K562 (cell line): ENCODE data around the gene XBP1. TPM values are rescaled to one million over a fixed set of nuclear protein-coding genes. Genes with fewer than 3 reads are reported as not detected.

Source experiments
- ARHGAP35 ChIP-seq: fragments of 450-650 bp; IDR thresholded peaks from 2 replicates; pipeline ENCODE4 v1.6.1; 2018; ENCODE audit not compliant: partially characterized antibody
- ARNT ChIP-seq, 2 experiments: fragments of 450-650 bp; IDR thresholded peaks; 2 replicates each; pipeline ENCODE4 v1.6.1; 2016; ENCODE audit warnings: mild to moderate bottlenecking in 1 of 2
- CEBPG ChIP-seq, 3 experiments: fragments of 200-800 bp in 1 of 3; sonication (Bioruptor generic) in 1 of 3; sonication (generic) in 1 of 3; formaldehyde crosslinking in 1 of 3; IDR thresholded peaks in 2 of 3; conservative IDR thresholded peaks in 1 of 3; 2 replicates each; pipeline versions ENCODE4 v1.6.1 to v1.8.0; 2016 to 2022; ENCODE audit warnings: missing compliant biosample characterization in 2 of 3, missing genetic modification characterization in 2 of 3, mild to moderate bottlenecking in 1 of 3, missing genetic modification reagents in 1 of 3
- CTBP1 ChIP-seq: fragments of 450-650 bp; IDR thresholded peaks from 2 replicates; pipeline ENCODE4 v1.6.1; 2016; ENCODE audit warnings: borderline replicate concordance
- ERF ChIP-seq: fragments of 450-650 bp; formaldehyde crosslinking; IDR thresholded peaks from 2 replicates; pipeline ENCODE4 v1.4.0; 2020; ENCODE audit warnings: mild to moderate bottlenecking, mixed read lengths
- GABPB1 ChIP-seq: sonication (generic); formaldehyde crosslinking; IDR thresholded peaks from 2 replicates; pipeline ENCODE4 v1.8.0; 2022; ENCODE audit warnings: mild to moderate bottlenecking, missing genetic modification reagents
- KAT7 ChIP-seq: sonication (generic); formaldehyde crosslinking; IDR thresholded peaks from 2 replicates; pipeline ENCODE4 v1.8.0; 2022; ENCODE audit warnings: missing genetic modification reagents, mild to moderate bottlenecking, borderline replicate concordance
- NCOA1 ChIP-seq: fragments of 450-650 bp; IDR thresholded peaks from 2 replicates; pipeline ENCODE4 v1.6.1; 2016; ENCODE audit warnings: low read depth
- PTBP1 ChIP-seq: fragments of 200-400 bp; formaldehyde crosslinking; IDR thresholded peaks from 2 replicates; pipeline ENCODE4 v1.6.1; 2017; ENCODE audit warnings: low read depth, low read length
- RBBP5 ChIP-seq: fragments of 200-600 bp; sonication (generic); IDR thresholded peaks from 2 replicates; pipeline ENCODE4 v1.6.1; 2012; ENCODE audit warnings: borderline replicate concordance, mild to moderate bottlenecking, low read length, control low read depth, inconsistent platforms; ENCODE audit not compliant: insufficient read depth, poor library complexity, severe bottlenecking
- RFX5 ChIP-seq: IDR thresholded peaks from 2 replicates; pipeline ENCODE4 v1.6.1; 2011; ENCODE audit warnings: low read depth, mild to moderate bottlenecking, improper control_type of control experiment, low read length
- ZZZ3 ChIP-seq: fragments of 450-650 bp; IDR thresholded peaks from 2 replicates; pipeline ENCODE4 v1.6.1; 2016; ENCODE audit warnings: antibody characterized with exemption, mild to moderate bottlenecking, moderate library complexity
- polyA plus RNA-seq, 8 experiments: library from polyadenylated mRNA; depleted of rRNA in 4 of 8; stranded (reverse) in 5 of 8; unstranded in 3 of 8; fragments of >200 nt; fragmentation: Nextera tagmentation in 2 of 8; fragmentation: Illumina TruSeq in 1 of 8; extraction: Ambion mirVana in 2 of 8; extraction: Trizol in 1 of 8; gene quantifications; 2 replicates each; pipeline versions ENCODE4 v1.2.1 to v1.2.3, GENCODE V29; 2011 to 2014; ENCODE audit warnings: inconsistent platforms in 1 of 8, missing spikeins in 1 of 8
- total RNA-seq, 7 experiments: library from RNA; depleted of rRNA in 6 of 7; stranded (reverse); fragments of >200 nt in 6 of 7; fragmentation: Illumina TruSeq in 2 of 7; extraction: Trizol in 2 of 7; gene quantifications; 2 replicates each; pipeline versions ENCODE4 v1.2.1 to v1.2.3, GENCODE V29; 2011 to 2021; ENCODE audit warnings: low replicate concordance in 1 of 7
- TF ChIP-seq, protein P1 (sequence below): fragments of 450-650 bp; IDR thresholded peaks from 2 replicates; pipeline ENCODE4 v1.6.1; 2016
- TF ChIP-seq, protein P2 (sequence below), 2 experiments: fragments of 250-450 bp in 1 of 2; fragments of 450-650 bp in 1 of 2; sonication (Bioruptor Pico) in 1 of 2; IDR thresholded peaks; 2 replicates each; pipeline versions ENCODE4 v1.6.1 to v1.8.0; 2016 to 2021; ENCODE audit warnings: mild to moderate bottlenecking in 2 of 2, moderate library complexity in 2 of 2, missing compliant biosample characterization in 1 of 2, missing genetic modification characterization in 1 of 2
- TF ChIP-seq, protein P3 (sequence below): sonication (generic); formaldehyde crosslinking; IDR thresholded peaks from 2 replicates; pipeline ENCODE4 v1.4.0; 2020; ENCODE audit warnings: mild to moderate bottlenecking, missing genetic modification reagents
- TF ChIP-seq, protein P4 (sequence below): sonication (generic); formaldehyde crosslinking; IDR thresholded peaks from 2 replicates; pipeline ENCODE4 v1.8.1; 2023; ENCODE audit warnings: mild to moderate bottlenecking, missing genetic modification reagents
- TF ChIP-seq, protein P5 (sequence below): sonication (generic); formaldehyde crosslinking; IDR thresholded peaks from 2 replicates; pipeline ENCODE4 v1.8.1; 2023; ENCODE audit warnings: mild to moderate bottlenecking, missing genetic modification reagents

Gene XBP1
- total and polyA plus RNA-seq, 9 of the 15 experiments (the other 6 are each of a cell fraction or from before 2014, with no cell fraction given), result 25.0 to 218 (median 94.6) TPM

DNA sequence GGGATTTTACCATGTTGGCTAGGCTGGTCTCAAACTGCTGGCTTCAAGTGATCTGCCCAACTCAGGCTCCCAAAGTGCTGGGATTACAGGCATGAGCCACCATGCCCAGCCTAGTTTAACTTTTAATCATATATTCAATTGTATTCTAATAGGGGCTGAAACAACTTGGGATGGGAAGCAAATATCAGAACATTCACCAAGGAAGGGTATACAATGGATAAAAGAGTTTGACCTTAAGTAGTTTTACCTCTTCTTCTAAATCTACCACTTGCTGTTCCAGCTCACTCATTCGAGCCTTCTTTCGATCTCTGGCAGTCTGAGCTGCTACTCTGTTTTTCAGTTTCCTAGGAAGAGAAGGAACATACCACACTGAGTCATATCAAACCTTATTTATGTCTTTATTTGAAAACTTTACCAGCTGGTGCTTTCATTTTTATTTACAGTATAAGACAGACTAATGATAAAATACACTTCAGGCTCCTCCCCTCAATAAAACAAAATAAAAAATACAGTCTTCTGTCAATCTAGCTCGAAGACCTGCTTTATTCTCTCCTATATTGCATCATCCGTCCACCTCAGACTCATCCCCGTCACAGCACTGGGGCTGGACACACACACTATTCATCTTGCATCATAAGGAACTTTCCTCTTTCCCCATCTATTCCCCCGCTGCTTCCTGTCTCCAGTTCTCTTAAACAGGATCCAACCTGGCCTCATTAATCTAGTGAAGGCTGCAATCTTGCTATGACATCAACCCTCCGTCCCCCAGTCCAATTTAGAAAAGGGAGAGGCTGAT is 1.4 kb downstream of the XBP1 start (continued):
- TF ChIP-seq KAT7 (CRISPR knock-in tag) (no peak), NCOA1 (0 out of 2 replicates have a peak, but pooled peaks have one; percentile 39), CEBPG (CRISPR knock-in tag; IDR thresholded peaks at IDR 0.05) (peak; percentile 96), CEBPG (tag; conservative IDR thresholded peaks at IDR 0.05 in 1 of 2, IDR thresholded peaks at IDR 0.05 in 1 of 2) (peak; percentile 99), CTBP1 (no peak), PTBP1 (no peak), RBBP5 (no peak), ERF (no peak), GABPB1 (CRISPR knock-in tag) (no peak), ARHGAP35 (no peak), ARNT (IDR thresholded peaks at IDR 0.05) (0 out of 4 replicates have a peak, but pooled peaks of 1 of the 2 experiments have one; percentile 47), ZZZ3 (no peak), RFX5 (no peak)
- TF ChIP-seq, protein P1, sequence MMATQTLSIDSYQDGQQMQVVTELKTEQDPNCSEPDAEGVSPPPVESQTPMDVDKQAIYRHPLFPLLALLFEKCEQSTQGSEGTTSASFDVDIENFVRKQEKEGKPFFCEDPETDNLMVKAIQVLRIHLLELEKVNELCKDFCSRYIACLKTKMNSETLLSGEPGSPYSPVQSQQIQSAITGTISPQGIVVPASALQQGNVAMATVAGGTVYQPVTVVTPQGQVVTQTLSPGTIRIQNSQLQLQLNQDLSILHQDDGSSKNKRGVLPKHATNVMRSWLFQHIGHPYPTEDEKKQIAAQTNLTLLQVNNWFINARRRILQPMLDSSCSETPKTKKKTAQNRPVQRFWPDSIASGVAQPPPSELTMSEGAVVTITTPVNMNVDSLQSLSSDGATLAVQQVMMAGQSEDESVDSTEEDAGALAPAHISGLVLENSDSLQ, result peak; percentile 55
- TF ChIP-seq, protein P2, sequence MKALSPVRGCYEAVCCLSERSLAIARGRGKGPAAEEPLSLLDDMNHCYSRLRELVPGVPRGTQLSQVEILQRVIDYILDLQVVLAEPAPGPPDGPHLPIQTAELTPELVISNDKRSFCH (CRISPR knock-in tag; IDR thresholded peaks at IDR 0.05), result no peak
- TF ChIP-seq, protein P2 (tag; IDR thresholded peaks at IDR 0.05), result no peak
- TF ChIP-seq, protein P3, sequence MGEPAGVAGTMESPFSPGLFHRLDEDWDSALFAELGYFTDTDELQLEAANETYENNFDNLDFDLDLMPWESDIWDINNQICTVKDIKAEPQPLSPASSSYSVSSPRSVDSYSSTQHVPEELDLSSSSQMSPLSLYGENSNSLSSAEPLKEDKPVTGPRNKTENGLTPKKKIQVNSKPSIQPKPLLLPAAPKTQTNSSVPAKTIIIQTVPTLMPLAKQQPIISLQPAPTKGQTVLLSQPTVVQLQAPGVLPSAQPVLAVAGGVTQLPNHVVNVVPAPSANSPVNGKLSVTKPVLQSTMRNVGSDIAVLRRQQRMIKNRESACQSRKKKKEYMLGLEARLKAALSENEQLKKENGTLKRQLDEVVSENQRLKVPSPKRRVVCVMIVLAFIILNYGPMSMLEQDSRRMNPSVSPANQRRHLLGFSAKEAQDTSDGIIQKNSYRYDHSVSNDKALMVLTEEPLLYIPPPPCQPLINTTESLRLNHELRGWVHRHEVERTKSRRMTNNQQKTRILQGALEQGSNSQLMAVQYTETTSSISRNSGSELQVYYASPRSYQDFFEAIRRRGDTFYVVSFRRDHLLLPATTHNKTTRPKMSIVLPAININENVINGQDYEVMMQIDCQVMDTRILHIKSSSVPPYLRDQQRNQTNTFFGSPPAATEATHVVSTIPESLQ (CRISPR knock-in tag), result no peak
- TF ChIP-seq, protein P4, sequence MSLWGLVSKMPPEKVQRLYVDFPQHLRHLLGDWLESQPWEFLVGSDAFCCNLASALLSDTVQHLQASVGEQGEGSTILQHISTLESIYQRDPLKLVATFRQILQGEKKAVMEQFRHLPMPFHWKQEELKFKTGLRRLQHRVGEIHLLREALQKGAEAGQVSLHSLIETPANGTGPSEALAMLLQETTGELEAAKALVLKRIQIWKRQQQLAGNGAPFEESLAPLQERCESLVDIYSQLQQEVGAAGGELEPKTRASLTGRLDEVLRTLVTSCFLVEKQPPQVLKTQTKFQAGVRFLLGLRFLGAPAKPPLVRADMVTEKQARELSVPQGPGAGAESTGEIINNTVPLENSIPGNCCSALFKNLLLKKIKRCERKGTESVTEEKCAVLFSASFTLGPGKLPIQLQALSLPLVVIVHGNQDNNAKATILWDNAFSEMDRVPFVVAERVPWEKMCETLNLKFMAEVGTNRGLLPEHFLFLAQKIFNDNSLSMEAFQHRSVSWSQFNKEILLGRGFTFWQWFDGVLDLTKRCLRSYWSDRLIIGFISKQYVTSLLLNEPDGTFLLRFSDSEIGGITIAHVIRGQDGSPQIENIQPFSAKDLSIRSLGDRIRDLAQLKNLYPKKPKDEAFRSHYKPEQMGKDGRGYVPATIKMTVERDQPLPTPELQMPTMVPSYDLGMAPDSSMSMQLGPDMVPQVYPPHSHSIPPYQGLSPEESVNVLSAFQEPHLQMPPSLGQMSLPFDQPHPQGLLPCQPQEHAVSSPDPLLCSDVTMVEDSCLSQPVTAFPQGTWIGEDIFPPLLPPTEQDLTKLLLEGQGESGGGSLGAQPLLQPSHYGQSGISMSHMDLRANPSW, result no peak
- TF ChIP-seq, protein P5, sequence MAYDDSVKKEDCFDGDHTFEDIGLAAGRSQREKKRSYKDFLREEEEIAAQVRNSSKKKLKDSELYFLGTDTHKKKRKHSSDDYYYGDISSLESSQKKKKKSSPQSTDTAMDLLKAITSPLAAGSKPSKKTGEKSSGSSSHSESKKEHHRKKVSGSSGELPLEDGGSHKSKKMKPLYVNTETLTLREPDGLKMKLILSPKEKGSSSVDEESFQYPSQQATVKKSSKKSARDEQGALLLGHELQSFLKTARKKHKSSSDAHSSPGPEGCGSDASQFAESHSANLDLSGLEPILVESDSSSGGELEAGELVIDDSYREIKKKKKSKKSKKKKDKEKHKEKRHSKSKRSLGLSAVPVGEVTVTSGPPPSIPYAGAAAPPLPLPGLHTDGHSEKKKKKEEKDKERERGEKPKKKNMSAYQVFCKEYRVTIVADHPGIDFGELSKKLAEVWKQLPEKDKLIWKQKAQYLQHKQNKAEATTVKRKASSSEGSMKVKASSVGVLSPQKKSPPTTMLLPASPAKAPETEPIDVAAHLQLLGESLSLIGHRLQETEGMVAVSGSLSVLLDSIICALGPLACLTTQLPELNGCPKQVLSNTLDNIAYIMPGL (CRISPR knock-in tag), result no peak
